K562 (cell line): ENCODE data around the gene SORCS2. TPM values are rescaled to one million over a fixed set of nuclear protein-coding genes. Genes with fewer than 3 reads are reported as not detected.

Source experiments
- ATAC-seq: fragments of 200-7000 bp; cut with Tn5 transposase; 3 replicates; pipeline ENCODE4 v1.9.1; 2020; ENCODE audit warnings: moderate library complexity
- BruUV-seq: library from RNA; stranded (reverse); fragments of 400-500 nt; replicated peaks from 2 replicates; lab custom pipeline; 2021; lab: Mats Ljungman, UMichigan
- CTCF ChIA-PET: fragments of 300-600 bp; formaldehyde crosslinking; extraction: SDS; loops from one replicate; lab custom pipeline; 2021; ENCODE audit warnings: low intra/inter-chr PET ratio; lab: Yijun Ruan, JAX
- POLR2A ChIA-PET: fragments of 300-600, 350-650 bp; sonication (Branson Sonifier 250); formaldehyde crosslinking; extraction: SDS; loops from one replicate; lab custom pipeline; 2021; ENCODE audit warnings: antibody characterized with exemption, inconsistent platforms; lab: Yijun Ruan, JAX
- DNase-seq, 4 experiments: peaks; one replicate each; pipeline versions ENCODE4 v3.0.0 to v3.0.0-alpha.2; 2011 to 2018; ENCODE audit warnings: low spot score in 3 of 4, mixed read lengths in 3 of 4; ENCODE audit errors: extremely low read depth in 1 of 4
- FAIRE-seq: peaks from 2 replicates; lab custom pipeline; 2011; peaks lifted over from hg19 to GRCh38; lab: Jason Lieb, UNC
- H2AFZ ChIP-seq: 2 replicates; pipeline ENCODE4 v1.6.0; 2011; ENCODE audit warnings: low read depth, low read length, control low read depth, inconsistent platforms
- H3K27ac ChIP-seq: fragments of 200-600 bp; 3 replicates; pipeline ENCODE4 v1.8.0; 2011; ENCODE audit warnings: low read depth, mild to moderate bottlenecking, control low read depth, inconsistent platforms, low read length, moderate library complexity, mixed read lengths; ENCODE audit errors: extremely low read depth
- H3K27me3 ChIP-seq, 2 experiments: fragments of 300-600 bp in 1 of 2; 2 replicates in 1 of 2; 3 replicates in 1 of 2; pipeline versions ENCODE4 v1.6.0 to v1.8.0; 2011; ENCODE audit warnings: inconsistent platforms in 2 of 2, low read length in 2 of 2, mild to moderate bottlenecking in 1 of 2, mixed read lengths in 1 of 2, moderate library complexity in 1 of 2; ENCODE audit not compliant: control insufficient read depth in 2 of 2, insufficient read depth in 2 of 2
- H3K36me3 ChIP-seq: fragments of 300-600 bp; 3 replicates; pipeline ENCODE4 v1.8.0; 2011; ENCODE audit warnings: mild to moderate bottlenecking, low read length, inconsistent platforms; ENCODE audit not compliant: control insufficient read depth, insufficient read depth
- H3K4me1 ChIP-seq, 2 experiments: fragments of 200-600 bp in 1 of 2; replicated peaks in 1 of 2; 2 replicates in 1 of 2; 3 replicates in 1 of 2; pipeline versions ENCODE4 v1.5.1 to v1.8.0; 2011; ENCODE audit warnings: inconsistent platforms in 2 of 2, low read length in 2 of 2, mild to moderate bottlenecking in 1 of 2, mixed read lengths in 1 of 2, moderate library complexity in 1 of 2; ENCODE audit not compliant: control insufficient read depth in 2 of 2, insufficient read depth in 2 of 2
- H3K4me2 ChIP-seq: 2 replicates; pipeline ENCODE4 v1.6.1; 2011; ENCODE audit warnings: low read length, control low read depth, inconsistent platforms, mixed read lengths; ENCODE audit not compliant: insufficient read depth
- H3K4me3 ChIP-seq: fragments of 200-600 bp; sonication (generic), shearing (Covaris generic); 2 replicates; pipeline ENCODE4 v1.5.1; 2016; ENCODE audit warnings: control low read depth, inconsistent platforms
- H3K79me2 ChIP-seq: fragments of 200-600 bp; 3 replicates; pipeline ENCODE4 v1.8.0; 2011; ENCODE audit warnings: low read length, inconsistent platforms; ENCODE audit not compliant: control insufficient read depth, insufficient read depth
- H3K9ac ChIP-seq, 2 experiments: 2 replicates each; pipeline versions ENCODE4 v1.6.0 to v1.6.1; 2011; ENCODE audit warnings: low read depth in 2 of 2, low read length in 2 of 2, control low read depth in 1 of 2, inconsistent platforms in 1 of 2, mild to moderate bottlenecking in 1 of 2, mixed read lengths in 1 of 2; ENCODE audit not compliant: insufficient read depth in 1 of 2
- H3K9me1 ChIP-seq: one replicate; pipeline ENCODE4 v1.6.0; 2011; ENCODE audit warnings: inconsistent platforms, mild to moderate bottlenecking, low read length, moderate library complexity; ENCODE audit not compliant: control insufficient read depth, insufficient read depth
- H3K9me3 ChIP-seq: replicated peaks from 2 replicates; pipeline ENCODE4 v1.5.1; 2011; ENCODE audit warnings: low read depth, low read length, inconsistent platforms; ENCODE audit not compliant: control insufficient read depth, insufficient read depth
- H4K20me1 ChIP-seq: replicated peaks from 2 replicates; pipeline ENCODE4 v1.6.1; 2011; ENCODE audit warnings: low read length, inconsistent platforms, mixed read lengths; ENCODE audit not compliant: control insufficient read depth, insufficient read depth
- CBX8 ChIP-seq: fragments of 200-600 bp; sonication (generic); IDR thresholded peaks from 2 replicates; pipeline ENCODE4 v1.6.1; 2012; ENCODE audit warnings: borderline replicate concordance, mixed run types, low read depth, mild to moderate bottlenecking, moderate library complexity, mixed read lengths, low read length, control low read depth, inconsistent platforms; ENCODE audit not compliant: poor library complexity, severe bottlenecking; ENCODE audit errors: extremely low read depth
- E2F1 ChIP-seq: sonication (generic); formaldehyde crosslinking; IDR thresholded peaks from 2 replicates; pipeline ENCODE4 v1.8.1; 2023; ENCODE audit warnings: mild to moderate bottlenecking, missing genetic modification reagents, moderate library complexity
- ETV1 ChIP-seq: fragments of 450-650 bp; conservative IDR thresholded peaks from 2 replicates; pipeline ENCODE4 v1.6.1; 2016; ENCODE audit warnings: missing genetic modification characterization, control low read depth, low read depth, missing compliant biosample characterization
- XRCC4 ChIP-seq: IDR thresholded peaks from one replicate; pipeline ENCODE4 v1.6.1; 2011; ENCODE audit not compliant: insufficient read depth, insufficient read length; ENCODE audit errors: extremely low read depth
- ZBTB33 ChIP-seq: sonication (generic); formaldehyde crosslinking; IDR thresholded peaks from 2 replicates; pipeline ENCODE4 v1.8.1; 2023; ENCODE audit warnings: mild to moderate bottlenecking, missing genetic modification reagents
- ZBTB7A ChIP-seq: IDR thresholded peaks from 2 replicates; pipeline ENCODE4 v1.6.1; 2011; ENCODE audit warnings: low read depth, mild to moderate bottlenecking, low read length, moderate library complexity, borderline replicate concordance; ENCODE audit not compliant: control insufficient read depth
- ZFX ChIP-seq: sonication (generic); formaldehyde crosslinking; IDR thresholded peaks from 2 replicates; pipeline ENCODE4 v1.8.0; 2022; ENCODE audit warnings: mild to moderate bottlenecking, missing genetic modification reagents, moderate library complexity
- ZNF449 ChIP-seq: fragments of 250-450 bp; sonication (Bioruptor Pico); IDR thresholded peaks from 2 replicates; pipeline ENCODE4 v1.8.0; 2022; ENCODE audit warnings: moderate library complexity, mild to moderate bottlenecking, inconsistent platforms
- WGBS: fragments of 100-300 bp; shearing (Covaris generic); methylation state at CpG from one replicate; pipeline ENCODE4 v1.1.6; 2016; ENCODE audit warnings: low coverage, mixed read lengths; ENCODE audit not compliant: insufficient coverage; ENCODE audit errors: missing lambda C conversion rate; 5-methylcytosine and 5-hydroxymethylcytosine counted together
- in situ Hi-C: fragments of 300-500 bp; cut with MboI; formaldehyde crosslinking; loops from 4 replicates; pipeline ENCODE4 v1.15.0; 2018; ENCODE audit warnings: inconsistent platforms, mixed read lengths
- intact Hi-C: fragments of 100-400 bp; cut with micrococcal nuclease; formaldehyde crosslinking; loops from 2 replicates; pipeline ENCODE4 v1.14.2; 2022
- polyA plus RNA-seq, 8 experiments: library from polyadenylated mRNA; depleted of rRNA in 4 of 8; stranded (reverse) in 5 of 8; unstranded in 3 of 8; fragments of >200 nt; fragmentation: Nextera tagmentation in 2 of 8; fragmentation: Illumina TruSeq in 1 of 8; extraction: Ambion mirVana in 2 of 8; extraction: Trizol in 1 of 8; gene quantifications; 2 replicates each; pipeline versions ENCODE4 v1.2.1 to v1.2.3, GENCODE V29; 2011 to 2014; ENCODE audit warnings: inconsistent platforms in 1 of 8, missing spikeins in 1 of 8
- total RNA-seq, 7 experiments: library from RNA; depleted of rRNA in 6 of 7; stranded (reverse); fragments of >200 nt in 6 of 7; fragmentation: Illumina TruSeq in 2 of 7; extraction: Trizol in 2 of 7; gene quantifications; 2 replicates each; pipeline versions ENCODE4 v1.2.1 to v1.2.3, GENCODE V29; 2011 to 2021; ENCODE audit warnings: low replicate concordance in 1 of 7

SORCS2 gene
- total and polyA plus RNA-seq, 9 of the 15 experiments (the other 6 are each of a cell fraction or from before 2014, with no cell fraction given), result not detected

- in situ Hi-C loops (no loop called here), intact Hi-C loops (no loop called here)
- ATAC-seq, result no peak
- H3K4me1 ChIP-seq, result no peaks in the 10 kb centered on the region
- H3K4me2 ChIP-seq, result no peak overlapping the region
- 4% methylated on average over 5 of the region's 8 CpGs for WGBS
- H4K20me1 ChIP-seq, result 0 out of 2 replicates have a peak, but pooled peaks cover 5% of the 10 kb centered on the region
- no peak overlapping the region for H3K4me3 ChIP-seq
- no peaks in the 10 kb centered on the region for H3K79me2 ChIP-seq
- no peaks in the 10 kb centered on the region for H3K9me1 ChIP-seq
- H2AFZ ChIP-seq, result no peak overlapping the region
- CTCF ChIA-PET, result no interaction called here
- H3K27ac ChIP-seq, result no peak overlapping the region
- no peak for DNase-seq
- peaks cover under 1 to 19% of the 10 kb centered on the region in 2 experiments; a peak in 4 of 5 replicates for H3K27me3 ChIP-seq
- no peak for FAIRE-seq
- H3K36me3 ChIP-seq, result no peaks in the 10 kb centered on the region
- no peak overlapping the region for H3K9ac ChIP-seq
- H3K9me3 ChIP-seq, result 0 out of 2 replicates have a peak, but pooled peaks cover 2% of the 10 kb centered on the region
- TF ChIP-seq ZBTB33 (CRISPR knock-in tag) (no peak), XRCC4 (no peak), ZNF449 (no peak), E2F1 (CRISPR knock-in tag) (no peak), CBX8 (no peak), ZFX (no peak), ETV1 (tag) (no peak), ZBTB7A (no peak)
- POLR2A ChIA-PET, result interaction anchor here (0.8 kb wide), 1 partner anchor 43 kb away, joined by 3 read pairs; no protein-coding TSS in a partner anchor
- no TSS peak for BruUV-seq
Observed at GRCh38 chr4:7382634-7383014, 190.3 kb downstream of the SORCS2 start.
